GM21529 (cell line): ENCODE measurements around the gene KLHL30.

Source experiments
- ATAC-seq: cut with Tn5 transposase; IDR thresholded peaks from one replicate; pipeline ENCODE4 v1.9.1; 2021; ENCODE audit not compliant: unreplicated experiment

The KLHL30 gene

DNA sequence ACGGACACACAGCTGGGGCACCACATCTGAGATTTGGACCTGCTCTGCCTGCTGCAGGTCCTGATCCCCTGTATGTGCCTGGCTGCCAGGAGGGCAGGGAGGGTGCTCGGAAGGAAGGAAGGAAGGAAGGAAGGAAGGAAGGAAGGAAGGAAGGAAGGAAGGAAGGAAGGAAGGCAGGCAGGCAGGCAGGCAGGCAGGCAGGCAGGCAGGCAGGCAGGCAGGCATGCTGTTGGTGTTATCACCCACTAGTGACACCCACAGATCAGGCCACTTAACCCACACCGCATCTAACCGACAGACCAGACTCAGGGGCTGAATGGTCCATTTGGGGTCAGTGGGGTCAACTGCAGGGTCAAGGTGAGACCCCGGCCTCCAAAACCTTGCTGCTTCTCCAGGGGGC lies 5.8 kb downstream of the KLHL30 start:
- ATAC-seq, result no peak

DNA sequence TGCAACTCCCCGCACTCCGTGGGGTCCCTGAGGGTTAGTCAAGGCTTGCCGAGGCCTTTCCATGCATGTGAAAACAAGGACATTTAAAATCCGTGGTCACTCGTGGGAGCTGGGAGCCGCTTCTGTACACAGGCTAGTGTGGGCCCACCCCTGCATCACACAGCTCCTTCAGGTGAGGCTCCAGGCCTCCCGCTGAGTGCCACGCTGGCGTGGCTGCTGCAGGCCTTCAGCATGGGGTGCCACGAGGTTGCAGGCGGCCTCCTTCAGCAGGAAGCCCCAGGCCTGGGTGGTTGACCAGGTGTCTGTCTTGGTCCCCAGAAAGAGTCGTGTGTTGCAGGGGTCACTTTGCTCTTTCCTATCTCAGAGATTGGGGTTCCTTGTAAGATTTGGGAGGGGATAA lies 6.6 kb downstream of the KLHL30 start:
- ATAC-seq, result no peak

DNA sequence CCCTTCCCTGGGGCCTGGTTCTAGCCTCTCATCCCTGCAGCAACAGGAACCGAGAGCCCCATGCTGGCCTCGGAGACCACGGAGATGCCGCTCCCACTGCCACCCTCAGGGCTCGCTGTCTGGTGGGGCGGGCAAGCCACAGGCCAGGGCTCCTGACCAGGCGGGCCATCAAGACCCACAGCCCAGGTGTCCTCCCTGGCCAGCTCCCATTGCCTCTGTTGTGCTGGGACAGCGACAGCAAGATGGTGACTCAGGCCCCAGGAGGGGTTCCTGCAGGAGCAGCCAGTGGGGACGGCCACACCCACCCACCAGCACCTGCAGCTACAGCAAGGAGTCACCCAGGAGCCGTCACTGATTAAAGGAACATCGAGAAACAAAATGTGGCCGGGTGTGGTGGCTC lies 7.4 kb downstream of the KLHL30 start:
- no peak for ATAC-seq

- ATAC-seq, result no peak
Measured at GRCh38 chr2:238146884-238147544, 8.5 kb downstream of the KLHL30 start.

- no peak for ATAC-seq
Measured at GRCh38 chr2:238148981-238149380, 10.5 kb downstream of the KLHL30 start.

DNA sequence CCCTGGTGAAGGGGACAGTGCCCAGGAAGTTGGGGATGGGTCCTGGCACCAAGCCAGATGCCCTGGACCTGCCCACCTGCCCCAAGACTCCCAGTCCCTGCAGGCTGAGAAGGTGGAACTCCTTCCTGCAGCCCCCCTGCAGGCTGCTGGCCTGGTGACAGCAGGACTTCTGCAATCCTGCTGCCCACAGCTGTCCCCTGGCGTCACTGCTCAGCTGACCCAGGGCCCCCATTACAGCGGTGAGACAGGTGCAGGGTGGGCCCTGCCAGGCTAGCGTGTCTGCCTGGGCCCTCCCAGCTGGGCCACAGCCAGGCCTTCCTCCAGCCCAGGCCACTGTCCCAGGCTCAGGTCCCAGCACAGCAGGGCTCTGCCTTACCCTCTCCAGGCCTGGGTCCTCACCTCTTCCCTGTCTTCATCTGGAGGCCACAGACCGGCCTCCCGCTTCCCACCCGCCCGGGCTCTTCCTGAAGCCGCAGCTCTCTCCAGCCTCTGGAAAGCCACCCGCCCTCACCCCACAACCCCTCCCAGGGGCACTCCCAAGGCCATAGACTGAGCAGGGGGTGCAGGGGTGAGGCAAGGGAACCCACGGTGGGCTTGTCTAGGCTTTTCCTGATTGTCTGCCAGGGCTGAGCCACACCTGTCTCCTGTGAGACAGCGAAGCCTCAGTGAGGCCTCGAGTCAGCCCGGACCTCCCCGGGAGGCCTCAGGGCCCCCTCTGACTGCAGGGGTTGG lies 11.5 kb downstream of the KLHL30 start:
- no peak for ATAC-seq

- no peak for ATAC-seq
Measured at GRCh38 chr2:238150686-238151085, 12.2 kb downstream of the KLHL30 start.

DNA sequence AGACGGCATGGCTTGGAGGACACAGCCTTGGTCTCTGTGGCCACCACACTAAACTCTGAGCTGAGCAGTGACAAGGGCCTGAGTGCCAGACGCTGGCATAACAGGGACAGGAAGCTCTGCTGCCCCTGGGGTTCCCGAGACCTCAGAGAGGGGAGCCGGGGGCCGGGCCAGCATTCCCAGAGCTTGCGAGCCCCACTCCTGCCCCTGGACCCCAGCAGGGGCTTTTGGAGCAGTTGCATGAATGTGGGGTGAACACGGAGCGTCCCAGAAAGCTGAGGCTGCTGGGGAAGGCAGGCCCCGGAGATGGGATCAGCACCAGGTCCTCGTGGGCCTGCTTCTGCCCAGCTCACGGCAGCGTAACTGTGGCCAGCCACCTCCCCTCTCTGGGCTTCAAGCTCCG lies 12.7 kb downstream of the KLHL30 start:
- no peak for ATAC-seq

GRCh38 chr2:238151628-238152235 lies 13.3 kb downstream of the KLHL30 start:
- ATAC-seq, result no peak

DNA sequence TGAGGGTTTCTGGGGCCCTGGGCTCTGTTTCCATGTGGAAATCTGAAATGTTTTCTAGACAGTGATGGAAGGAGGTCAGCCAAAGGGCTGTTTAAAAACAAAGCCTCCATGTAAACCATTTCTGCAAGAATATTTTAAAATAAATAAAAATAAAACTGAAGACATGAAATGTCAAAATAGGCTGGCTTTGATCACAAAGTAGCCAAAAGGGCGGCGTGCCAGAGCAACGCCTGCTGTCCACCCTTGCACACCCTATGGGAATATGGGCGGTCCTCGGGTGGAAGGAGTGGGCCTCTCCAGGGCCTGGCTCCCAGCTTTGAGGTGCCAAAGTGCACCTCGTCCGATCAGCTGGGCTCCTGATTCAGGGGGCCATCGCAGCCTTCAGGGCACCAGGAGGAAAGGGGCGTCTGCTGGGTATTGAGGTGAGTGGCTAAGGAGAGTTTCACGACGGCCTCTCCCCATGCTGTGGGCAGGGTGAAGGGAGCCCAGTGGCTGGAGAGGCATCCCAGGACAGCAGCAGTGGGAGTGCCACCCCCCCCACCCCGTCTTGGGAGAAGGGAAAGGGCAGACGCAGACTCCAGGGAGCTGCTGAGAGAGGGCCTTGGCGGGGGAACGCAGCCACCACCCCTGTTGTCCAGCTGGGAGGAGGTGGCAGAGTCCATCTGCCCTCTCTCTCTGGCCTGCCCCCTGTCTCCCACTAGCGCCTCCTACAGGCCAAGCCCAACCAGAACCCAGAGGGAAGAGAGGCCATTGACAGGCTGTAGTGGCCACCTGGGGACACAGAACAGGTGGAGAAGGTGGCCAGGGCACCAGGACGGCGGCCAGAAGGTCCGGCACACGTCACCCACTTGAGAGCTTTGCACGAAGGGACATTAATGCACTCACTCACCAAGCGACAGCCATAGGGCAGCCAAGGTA lies 14.6 kb downstream of the KLHL30 start:
- no peak for ATAC-seq

DNA sequence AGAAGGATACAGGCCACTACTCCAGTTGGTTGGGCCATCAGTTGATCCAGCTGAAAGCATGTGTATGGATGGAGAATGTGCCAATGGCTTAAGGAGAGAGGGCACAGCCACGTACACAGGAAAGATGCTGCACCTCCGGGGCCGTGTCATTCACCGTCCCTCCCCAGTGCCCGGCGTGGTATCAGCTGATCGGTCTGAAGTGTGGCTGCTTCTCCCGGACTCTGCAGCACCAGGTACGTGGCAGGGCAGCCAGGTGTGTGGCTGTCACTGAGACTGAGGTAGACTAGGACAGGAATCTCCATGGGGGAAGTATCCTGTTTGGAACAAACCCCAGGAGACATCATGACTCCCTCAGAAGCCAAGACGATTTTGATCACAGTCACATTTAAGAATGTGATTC lies 16.1 kb downstream of the KLHL30 start:
- no peak for ATAC-seq

- ATAC-seq, result no peak
Measured at GRCh38 chr2:238155051-238155760, 16.7 kb downstream of the KLHL30 start.

- ATAC-seq, result no peak
Measured at GRCh38 chr2:238155761-238156694, 17.6 kb downstream of the KLHL30 start.

DNA sequence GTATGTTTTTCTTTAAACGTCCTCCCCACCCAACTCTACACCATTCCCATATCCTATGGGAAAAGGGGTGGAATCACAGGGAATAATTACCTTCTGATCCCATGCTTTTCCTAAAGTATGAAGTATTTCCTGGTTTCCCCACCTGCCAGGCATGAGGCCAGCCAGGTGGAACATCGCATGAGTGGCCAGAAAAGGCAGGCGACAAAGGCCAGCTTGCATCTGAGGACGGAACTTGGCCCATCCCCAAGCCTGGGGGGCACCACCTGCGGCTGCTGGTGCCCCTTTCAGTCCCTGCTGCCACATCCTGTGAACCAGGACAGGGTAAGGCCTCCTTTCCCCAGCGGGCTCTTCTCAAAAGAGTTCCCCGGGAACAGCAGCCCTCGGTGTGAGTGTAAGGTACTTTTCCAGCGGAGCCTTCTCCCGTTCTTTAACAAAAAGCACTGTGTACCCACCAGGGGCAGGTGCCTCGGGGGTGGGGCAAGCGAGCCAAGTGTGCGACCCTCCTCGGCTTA lies 19.1 kb downstream of the KLHL30 start:
- ATAC-seq, result no peak

DNA sequence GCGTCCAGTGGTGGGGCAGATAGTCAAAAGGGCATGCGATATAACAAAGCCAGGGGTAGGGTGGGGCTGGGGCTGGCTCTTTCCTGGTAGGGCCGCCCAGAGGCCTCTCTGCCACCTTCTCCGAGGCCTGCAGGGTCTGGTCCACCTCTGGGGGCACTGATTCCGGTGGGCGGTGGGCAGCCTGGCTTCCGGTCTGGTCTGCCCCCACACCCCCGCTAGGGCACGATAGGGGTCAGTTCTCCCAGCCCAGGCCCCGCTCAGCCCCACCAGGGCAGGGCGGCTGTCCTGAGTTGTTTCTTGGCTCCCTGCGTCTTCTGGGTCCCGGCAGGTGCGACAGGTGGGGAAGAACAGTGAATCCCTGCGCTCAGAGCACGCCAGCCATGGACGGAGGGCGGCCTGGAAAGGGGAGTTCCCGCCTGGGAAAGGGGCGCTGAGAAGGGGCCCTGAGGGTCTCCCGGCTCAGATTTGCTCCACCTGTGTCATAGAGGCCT lies 19.6 kb downstream of the KLHL30 start:
- no peak for ATAC-seq

- peak; percentile 45 for ATAC-seq
Measured at GRCh38 chr2:238158509-238159070, 20.1 kb downstream of the KLHL30 start, which contains the start of gene ERFE. Gene ERFE (plus strand): TSS chr2:238158970. CDS start chr2:238159008, 38 bp downstream.

DNA sequence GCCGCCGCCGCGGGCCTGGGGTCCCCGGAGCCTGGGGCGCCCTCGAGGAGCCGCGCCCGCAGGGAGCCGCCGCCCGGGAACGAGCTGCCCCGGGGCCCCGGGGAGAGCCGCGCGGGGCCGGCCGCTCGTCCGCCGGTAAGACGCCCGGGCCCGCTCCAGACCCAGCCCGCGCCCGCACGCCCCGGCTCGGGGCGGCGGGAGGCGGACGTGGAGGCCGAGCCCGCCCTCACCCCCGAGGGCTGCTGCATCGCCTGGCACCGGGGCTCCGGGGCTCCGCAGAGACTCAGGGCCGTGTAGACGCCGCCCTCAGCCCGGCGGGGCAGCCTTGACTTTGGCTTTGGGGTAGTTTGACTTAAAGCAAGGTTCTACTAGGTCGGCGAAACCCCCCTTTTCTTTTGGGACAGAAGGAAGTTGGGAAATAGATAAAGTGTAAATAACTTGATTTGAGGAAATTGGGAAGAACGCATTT lies 20.6 kb downstream of the KLHL30 start:
- peak; percentile 11 for ATAC-seq

GRCh38 chr2:238159661-238160205 lies 21.3 kb downstream of the KLHL30 start:
- ATAC-seq, result no peak
